HuH-7 (cell line): ENCODE results near the gene UBE2F.
"Not testable (repeated sequence)": the region's sequence is repeated elsewhere in the genome, so short reads cannot be mapped to it uniquely, and the experiment has no call there.

Experiments
- DNase-seq: peaks from one replicate; pipeline ENCODE4 v3.0.0; 2011; ENCODE audit warnings: low spot score

UBE2F gene

GRCh38 chr2:237944302-237944701 is 22.5 kb upstream of the UBE2F start:
- no peak for DNase-seq

DNA sequence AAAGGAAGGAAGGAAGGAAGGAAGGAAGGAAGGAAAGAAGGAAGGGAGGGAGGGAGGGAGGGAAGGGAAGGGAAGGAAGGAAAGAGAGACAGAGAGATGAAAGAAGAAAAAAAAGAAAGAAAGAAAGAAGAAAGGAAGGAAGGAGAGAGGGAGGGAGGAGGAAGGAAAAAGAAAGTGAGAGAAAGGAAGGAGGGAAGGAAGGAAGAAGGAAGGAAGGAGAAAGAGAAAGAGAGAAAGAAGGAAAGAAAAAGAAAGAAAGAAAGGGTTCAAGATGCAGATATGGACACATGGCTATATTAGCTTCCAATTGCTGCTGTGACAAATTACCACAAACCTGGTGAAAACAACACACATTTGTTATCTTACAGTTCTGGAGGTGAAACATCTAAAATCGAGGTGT is 20.4 kb upstream of the UBE2F start:
- DNase-seq: no peak

GRCh38 chr2:237951354-237951753 is 15.5 kb upstream of the UBE2F start:
- not testable (repeated sequence) for DNase-seq

DNA sequence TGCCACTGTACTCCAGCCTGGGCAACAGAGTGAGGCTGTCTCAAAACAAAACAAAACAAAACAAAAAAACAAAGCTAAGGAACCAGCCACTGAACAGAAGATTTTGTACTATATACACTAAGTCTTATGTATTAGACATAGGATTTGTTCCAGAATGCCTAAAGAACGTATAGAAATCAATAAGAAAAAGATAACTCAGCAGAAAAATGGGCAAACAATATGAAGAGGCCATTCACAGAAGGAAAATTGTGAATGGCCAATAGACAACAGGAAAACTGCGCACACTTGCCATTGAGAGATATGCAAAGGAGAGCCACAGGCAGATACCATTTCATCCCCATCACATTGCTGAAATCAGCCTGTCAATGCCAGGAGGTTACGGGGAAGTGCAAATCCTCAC is 14.9 kb upstream of the UBE2F start:
- no peak for DNase-seq

DNA sequence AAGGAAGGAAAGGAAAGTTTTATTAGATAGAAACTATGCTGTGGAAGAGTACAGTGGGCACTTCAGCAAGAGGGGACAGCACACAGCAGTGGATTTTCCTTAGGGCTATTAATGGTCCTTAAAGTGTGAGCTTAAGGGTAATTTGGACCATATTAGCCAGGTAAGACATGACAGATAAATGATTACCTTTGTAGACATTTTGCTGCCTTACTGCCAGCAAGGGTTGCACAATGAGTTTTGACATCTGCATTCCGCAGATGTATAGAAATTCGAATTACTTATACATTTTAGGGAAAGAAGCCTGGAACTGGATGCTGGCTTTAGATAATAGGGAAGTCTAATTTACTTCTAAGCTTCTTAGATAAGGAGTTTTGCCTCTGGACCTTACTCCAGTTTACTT is 14.0 kb upstream of the UBE2F start:
- DNase-seq: no peak

- no peak for DNase-seq
Measured at GRCh38 chr2:237955640-237956401, 11.0 kb upstream of the UBE2F start.

GRCh38 chr2:237956402-237956736 is 10.4 kb upstream of the UBE2F start:
- no peak for DNase-seq

DNA sequence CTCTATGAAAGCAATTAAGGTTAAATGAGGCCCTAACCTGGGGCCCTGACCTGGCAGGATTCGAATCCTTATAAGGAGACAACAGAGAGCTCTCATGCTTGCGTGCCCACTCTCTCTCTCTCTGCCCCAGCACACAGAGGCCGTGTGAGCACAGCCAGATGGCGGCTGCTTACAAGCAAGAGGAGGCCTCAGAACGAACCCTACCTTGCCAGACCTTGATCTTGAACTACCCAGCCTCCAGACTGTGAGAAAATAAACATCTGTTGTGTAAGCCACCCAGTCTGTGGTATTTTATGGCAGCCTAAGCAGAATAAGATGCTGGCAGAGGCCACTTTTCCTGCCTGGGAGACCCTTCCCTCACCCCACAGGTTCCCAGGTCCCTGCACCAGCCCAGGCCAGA is 5.2 kb upstream of the UBE2F start:
- no peak for DNase-seq

- DNase-seq: no peak
Measured at GRCh38 chr2:237962432-237963084, 4.3 kb upstream of the UBE2F start.

- not testable (repeated sequence) for DNase-seq
Measured at GRCh38 chr2:237963490-237963991, 3.3 kb upstream of the UBE2F start.

DNA sequence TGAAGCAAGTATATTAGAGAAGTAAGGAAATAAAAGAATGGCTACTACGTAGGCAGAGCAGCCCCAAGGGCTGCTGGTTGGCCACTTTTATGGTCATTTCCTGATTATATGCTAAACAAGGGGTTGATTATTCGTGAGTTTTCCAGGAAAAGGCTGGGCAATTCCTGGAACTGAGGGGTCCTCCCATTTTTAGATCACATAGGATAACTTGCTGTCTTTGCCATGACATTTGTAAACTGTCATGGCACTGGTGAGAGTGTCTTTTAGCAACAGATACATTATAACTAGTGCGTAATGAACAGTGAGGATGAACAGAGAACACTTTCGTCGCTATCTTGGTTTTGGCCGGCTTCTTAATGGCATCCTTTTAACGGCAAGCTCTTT is 2.6 kb upstream of the UBE2F start:
- DNase-seq: no peak

DNA sequence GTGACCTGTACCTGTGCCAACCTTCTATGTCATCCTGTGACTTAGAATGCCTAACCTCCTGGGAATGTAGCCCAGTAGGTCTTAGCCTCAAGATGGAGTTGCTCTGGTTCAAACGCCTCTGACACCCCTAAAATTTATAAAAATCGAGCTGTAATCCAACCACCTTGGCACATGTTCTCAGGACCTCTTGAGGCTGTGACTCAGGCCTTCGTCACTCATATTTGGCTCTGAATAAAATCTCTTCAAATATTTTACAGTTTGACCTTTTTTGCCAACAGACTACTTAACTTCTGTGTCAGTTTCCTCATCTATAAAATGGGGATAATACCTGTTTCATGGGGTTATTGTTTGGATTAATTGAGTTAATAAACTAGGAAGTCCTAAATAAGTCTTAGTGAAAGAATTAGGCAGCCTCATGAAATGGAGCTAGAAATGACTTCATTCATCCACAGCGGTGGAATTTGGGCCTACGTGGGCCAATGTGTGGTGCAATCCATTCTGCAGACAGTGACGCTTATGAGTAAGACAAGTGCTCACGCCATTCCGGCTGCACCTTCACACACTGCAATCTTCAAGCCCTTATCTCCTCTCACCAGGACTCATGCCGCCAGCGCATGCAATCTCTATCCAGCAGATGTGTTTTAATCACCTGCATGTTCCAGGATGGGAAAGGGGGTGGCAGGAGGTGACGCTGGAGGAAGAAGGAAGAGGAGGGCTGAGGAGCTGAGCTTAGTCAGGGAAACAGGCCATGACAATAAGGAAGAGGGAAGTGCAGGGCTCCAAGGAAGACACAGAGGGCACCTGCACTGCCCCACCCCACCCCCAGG is 2.0 kb upstream of the UBE2F start:
- DNase-seq: no peak

- not testable (repeated sequence) for DNase-seq
Measured at GRCh38 chr2:237965844-237966243, 970 bp upstream of the UBE2F start.

GRCh38 chr2:237966250-237966564 is 607 bp upstream of the UBE2F start:
- DNase-seq: no peak

DNA sequence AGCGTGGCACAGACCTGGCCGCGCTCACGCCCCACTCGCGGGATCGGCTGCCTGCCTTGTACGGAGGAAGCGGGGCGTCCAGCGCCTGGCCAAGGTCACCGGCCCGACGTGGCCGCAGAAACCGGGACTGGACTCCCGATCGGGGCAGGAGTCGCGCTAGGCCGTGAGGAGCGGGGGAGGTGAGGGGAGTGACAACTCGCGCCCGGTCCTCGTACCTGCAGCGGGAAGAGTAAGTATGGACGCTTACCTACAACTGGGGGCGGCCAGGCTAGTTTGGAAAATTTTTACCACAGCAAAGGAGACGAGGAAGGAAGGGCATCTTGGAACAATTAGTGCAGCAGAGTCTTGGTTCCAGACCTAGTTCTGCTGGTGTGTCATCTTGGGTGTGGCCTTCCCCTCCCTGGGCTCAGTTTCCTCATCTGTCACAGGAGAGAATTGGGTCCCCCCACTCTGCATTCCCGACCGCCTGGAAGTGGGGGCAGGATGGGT is 693 bp downstream of the UBE2F start:
- peak; percentile 32 for DNase-seq

GRCh38 chr2:237968048-237968862 is 1.4 kb downstream of the UBE2F start:
- peak; percentile 50 for DNase-seq

DNA sequence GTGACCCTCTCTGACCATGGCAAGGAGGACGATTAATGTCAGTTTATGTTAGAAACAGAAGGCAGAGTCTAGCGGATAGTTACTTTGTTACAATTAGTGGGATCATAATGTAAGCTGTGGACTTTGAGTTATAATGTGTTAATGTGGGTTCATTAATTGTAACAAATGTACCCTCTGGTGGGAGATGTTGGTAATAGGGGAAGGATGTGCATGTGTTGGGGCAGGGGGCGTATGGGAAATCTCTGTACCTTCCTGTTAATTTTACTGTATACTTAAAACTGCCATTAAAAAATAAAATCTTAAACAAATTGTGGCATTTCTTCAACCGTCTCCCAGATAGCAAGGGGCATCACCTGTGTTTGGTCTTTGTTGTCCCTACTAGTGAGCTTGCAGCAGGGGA is 4.8 kb downstream of the UBE2F start:
- no peak for DNase-seq

- no peak for DNase-seq
Measured at GRCh38 chr2:237972211-237972610, 5.4 kb downstream of the UBE2F start.

GRCh38 chr2:237972936-237973335 is 6.1 kb downstream of the UBE2F start:
- no peak for DNase-seq

DNA sequence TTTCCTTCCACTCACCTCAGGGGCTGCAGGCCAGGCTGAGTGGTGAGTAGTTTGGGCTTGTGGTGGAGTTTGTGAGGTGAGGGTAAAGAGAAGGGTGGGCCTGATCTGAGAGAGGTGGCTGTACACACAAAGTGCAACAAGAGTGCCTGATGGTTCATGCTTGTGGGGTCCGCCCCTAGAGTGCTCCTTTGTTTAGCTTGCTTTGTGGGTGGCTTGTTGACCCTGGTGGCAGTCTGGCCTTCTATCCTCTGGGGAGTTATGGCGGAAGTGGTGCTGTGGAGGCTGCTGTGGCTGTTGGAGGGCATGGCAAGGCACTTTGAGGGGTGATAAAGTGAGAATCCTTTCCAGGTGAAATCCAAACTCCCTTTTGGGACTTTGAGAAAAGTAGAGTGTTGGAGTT is 10.6 kb downstream of the UBE2F start:
- DNase-seq: no peak

DNA sequence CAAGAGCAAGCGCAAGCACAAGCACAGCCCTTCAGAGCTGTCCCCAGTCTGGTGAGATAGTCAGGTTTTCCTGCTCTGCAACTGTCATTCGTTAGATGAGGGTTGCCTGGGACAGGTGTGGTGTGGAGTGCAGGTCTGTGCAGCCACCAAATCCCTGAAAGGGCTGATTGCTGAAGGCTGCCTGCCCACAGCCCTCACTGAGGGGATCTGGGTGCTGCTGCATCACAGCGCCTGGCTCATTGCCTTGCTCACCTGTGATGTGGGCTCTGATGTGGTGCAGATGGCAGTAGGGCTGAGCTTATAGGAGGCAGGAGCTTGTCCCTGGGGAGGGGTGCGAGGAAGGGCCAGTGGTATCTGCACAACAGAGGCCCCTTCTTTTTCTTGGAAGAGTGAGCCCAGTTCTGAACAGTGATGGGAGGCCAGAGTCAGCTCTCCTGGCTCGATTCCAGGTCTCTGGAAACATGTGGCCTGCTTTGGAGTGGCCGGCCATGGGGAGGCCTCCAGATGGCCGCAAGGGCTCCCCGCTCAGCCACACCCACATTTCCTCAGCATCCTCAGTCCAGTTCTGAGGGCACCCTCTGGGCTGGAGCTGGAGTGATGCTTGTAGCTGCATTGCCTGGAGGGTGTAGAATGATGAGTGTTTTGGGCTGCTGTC is 11.4 kb downstream of the UBE2F start:
- DNase-seq: no peak

- no peak for DNase-seq
Measured at GRCh38 chr2:237979331-237979730, 12.5 kb downstream of the UBE2F start.
